NAMALWA (cell line): ENCODE data around the gene L3MBTL3.

Experiments
- DNase-seq: peaks from one replicate; pipeline ENCODE4 v3.0.0-alpha.2; 2015; ENCODE audit warnings: low spot score

Gene L3MBTL3

DNA sequence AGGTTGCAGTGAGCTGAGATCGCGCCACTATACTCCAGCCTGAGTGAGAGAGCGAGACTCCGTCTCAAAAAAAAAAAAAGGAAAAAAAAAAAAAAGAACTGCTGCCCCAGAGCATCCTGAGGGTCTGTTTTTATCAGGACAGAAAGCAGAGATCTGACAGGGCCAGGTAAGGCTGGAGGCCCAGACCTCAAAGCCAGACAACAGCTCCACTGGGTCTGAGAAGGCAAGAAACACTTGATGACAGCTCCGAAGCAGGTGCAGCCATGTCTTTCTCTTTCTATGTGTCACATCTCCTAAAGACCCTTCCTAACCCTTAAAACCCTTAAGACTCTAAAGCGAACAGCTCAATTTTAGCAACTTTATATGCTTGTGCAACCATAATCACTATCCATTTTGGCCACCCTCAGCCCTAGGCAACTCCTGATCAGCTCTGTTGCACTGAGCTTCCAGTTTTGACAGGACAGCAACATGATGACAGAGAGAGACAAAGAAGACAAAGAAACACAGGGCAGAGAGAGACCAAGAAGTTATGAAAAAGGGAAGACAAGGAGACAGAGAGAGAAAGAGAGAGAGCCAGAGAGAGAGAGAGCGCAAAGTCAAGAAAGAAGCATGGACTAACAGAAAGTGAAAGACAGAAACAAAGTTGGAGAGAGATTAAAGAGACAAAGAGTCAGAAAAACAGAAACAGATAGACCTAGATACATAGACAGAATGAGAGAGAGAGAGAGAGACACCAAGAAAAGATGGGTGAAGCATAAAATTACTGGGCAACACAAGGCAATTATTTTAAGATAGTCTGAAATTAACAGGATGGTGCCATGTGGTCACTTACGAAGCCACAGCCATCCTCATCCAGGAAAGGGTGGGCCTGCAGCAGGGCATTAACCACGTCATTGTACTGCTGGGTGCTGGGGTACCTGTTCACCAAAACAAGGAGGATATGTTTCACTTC lies 165.2 kb downstream of the L3MBTL3 start:
- DNase-seq: no peak

DNA sequence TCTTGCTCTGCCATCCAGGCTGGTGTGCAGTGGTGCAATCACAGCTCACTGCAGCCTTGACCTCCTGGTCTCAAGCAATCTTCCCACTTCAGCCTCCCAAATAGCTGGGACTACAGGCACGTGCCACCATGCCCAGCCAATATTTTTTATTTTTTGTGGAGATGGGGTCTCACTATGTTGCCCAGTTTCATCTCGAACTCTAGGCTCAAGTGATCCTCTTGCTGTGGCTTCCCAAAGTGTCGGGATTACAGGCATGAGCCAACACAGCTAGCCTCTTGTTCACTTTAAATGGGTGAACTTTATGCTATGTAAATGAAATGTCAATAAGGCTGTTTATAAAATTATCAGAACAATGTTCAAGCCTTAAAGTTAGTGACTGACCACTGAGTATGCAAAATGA lies 167.3 kb downstream of the L3MBTL3 start:
- no peak for DNase-seq

DNA sequence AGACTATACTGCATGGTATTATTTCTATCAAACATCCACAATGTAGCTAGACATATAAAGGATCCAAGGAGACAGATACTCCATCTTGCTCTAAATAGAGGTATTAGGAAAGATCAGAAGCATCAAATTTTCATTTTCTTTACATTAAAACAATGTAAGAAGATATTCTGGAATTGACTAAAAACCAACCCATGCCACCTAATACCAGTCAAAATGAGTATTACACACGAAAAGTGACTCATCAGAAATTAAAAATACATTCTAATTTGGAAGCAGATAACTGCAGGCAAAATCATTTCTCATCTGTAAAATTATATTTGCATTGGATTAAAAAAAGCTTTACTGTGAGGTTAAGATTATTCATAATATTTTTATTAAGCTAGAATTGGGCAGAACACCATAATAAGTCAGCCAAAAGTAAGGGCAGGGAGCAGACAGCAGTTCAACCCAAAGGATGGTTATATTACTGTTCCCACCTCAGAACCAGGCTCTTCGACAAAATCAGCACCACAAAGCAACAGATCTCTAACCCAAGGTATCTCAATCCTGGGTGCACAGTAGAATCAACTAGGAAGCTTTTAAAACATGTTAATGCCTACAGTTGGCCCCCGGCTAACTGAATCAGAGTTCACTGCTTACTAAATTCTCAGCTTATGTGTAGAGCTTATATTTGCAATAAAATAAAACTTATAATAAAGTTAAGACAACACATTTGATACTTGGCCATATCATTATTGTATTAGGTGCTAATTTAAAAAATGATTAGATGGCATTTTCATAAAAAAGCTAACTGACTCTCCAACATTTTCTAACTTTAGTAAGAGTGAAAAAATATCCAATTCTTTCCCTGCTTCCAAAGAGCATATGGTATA lies 169.2 kb downstream of the L3MBTL3 start:
- no peak for DNase-seq

DNA sequence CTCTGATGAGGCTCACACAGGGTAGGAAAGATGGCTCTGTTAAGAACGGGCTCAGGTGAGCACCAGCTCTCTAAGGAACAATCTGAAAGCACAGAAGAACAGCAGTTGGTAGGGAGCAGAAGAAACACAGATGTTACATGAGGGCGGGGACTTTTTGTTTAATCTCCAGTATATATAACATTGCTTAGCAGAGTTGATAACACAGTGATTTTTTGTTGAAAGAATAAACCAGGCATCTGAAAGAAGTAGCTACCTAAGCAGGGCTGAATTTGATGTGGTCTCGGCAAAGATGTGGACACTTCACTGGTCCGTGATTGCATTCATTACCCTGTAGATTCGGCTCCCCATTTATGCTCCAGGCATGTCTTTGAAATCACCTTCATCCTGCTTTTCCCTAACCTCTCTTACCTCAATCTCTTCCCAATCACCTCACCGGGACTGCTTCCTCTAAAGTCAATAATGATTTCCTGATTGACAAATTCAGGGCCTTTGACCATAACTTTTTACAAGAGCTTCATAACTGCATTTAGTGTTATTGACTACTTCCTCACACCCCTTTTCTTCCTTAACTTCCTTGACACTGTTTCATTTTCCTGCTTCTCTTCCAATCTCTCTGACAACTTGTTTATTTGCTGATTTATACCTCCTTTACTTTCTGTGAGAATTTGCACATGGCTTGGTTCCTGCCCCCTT lies 170.0 kb downstream of the L3MBTL3 start:
- no peak for DNase-seq

DNA sequence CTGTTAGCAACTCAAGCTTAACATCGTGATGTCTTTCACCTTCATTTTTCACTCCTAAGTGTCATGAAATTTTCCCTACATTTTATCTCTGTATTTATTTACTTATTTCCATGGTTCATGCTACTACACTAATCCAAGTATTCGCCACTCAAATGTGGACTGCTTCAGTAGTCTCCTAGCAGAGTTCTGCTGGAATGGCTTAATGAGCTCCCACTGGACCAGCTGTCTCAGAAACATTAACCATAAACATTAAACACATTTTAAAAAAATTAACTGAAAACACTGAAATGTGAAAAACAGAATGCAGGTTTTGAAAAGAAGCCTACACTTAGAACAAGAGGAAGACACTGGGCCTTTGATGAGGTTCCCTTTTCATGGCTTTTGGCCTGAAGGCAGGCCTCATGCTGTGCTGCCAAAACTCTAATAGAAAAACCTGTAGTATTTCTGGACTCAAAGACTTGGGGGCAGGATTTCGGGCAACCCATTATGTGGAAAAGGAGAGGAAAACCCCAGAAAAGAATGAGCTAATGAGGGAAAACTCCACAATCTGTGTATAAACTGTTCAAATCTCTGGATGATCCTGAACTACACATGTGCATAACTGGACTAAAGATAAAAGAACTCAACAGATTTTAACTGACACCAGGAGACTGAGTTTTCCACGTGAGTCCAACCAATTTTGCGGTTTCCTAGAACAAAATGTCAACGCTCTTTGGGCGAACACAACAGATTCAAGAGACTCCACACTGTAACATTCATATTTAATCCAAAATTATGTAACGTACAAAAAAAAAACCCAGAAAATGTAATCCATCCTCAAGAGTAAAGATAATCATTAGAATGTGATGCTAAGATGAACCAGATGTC lies 171.4 kb downstream of the L3MBTL3 start:
- no peak for DNase-seq
